Fibroblast of the conjunctiva (primary cell): ENCODE measurements around the gene GPR157.
"Not testable (repeated sequence)": the region's sequence is repeated elsewhere in the genome, so short reads cannot be mapped to it uniquely, and the experiment has no call there.

Experiments
- DNase-seq: peaks from one replicate; pipeline ENCODE4 v3.0.0-alpha.2; 2010; ENCODE audit warnings: low read depth

GPR157 gene

GRCh38 chr1:9145714-9146113 lies 16.8 kb upstream of the GPR157 start:
- DNase-seq = no peak

GRCh38 chr1:9145021-9145668 lies 16.2 kb upstream of the GPR157 start:
- no peak for DNase-seq

DNA sequence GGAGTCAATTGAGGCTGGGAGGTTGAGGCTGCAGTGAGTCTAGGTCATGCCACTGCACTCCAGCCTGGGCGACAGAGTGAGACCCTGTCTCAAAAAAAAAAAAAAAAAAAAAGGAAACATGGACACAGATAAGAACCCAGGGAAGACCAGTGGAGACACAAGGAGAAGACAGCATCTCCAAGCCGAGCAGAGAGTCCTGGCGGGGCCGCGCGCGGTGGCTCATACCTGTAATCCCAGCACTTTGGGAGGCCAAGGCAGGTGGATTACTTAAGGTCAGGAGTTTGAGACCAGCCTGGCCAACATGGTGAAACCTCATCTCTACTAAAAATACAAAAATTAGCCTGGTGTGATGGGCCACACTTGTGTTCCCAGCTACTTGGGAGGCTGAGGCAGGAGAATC lies 15.6 kb upstream of the GPR157 start:
- not testable (repeated sequence) for DNase-seq

DNA sequence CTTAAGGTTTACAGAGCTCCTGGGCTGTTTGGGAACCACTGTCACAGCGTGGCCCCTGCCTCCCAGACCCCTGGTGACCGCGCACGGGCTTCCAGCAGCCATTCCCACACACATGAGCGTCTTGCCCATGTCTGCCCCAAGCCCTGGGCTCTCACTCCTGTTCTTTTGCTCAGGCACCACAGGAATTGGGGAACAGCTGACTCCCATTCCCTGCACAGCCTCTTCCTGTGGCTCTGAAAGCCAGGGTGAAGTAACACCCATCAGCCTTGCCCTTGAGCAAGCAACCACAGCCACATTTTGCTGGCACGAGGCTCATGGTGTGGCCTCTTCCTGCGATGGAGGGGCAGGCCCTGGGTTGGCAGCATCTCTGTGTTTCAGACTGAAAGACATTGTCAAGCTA lies 14.3 kb upstream of the GPR157 start:
- DNase-seq = no peak

DNA sequence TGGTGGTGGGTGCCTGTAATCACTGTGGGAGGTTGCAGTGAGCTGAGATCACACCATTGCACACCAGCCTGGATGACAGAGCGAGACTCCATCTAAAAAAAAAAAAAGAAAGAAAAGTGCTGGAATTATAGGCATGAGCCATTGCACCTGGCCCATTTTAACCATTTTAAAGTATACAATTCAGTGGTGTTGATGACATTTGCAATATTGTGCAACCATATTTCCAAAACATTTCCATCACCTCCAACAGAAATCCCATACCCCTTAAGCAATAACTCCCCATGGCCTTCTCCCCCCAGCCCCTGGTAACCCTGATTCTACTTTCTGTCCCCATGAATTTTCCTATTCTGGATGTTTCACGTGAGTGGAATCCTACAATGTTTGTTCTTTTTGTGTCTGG lies 11.0 kb upstream of the GPR157 start:
- DNase-seq = no peak

DNA sequence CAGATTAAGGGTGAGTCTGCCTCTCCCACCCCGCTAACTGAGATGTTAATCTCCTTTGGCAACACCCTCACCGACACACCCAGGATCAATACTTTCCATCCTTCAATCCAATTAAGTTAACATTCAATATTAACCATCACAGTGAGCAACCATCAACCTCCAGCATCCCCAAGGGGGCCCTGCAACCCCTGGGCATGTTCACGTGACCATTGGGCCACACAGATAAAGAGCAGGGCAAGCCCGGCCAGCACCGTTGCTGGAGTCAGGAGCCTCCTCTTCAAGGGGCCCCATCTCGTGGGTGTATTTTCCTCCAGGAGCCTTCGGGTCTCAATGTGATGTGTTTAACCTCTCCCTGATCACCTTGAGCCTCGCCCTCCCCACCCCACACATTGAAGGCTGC lies 8.0 kb upstream of the GPR157 start:
- DNase-seq = no peak

GRCh38 chr1:9135073-9135836 lies 6.4 kb upstream of the GPR157 start:
- no peak for DNase-seq

DNA sequence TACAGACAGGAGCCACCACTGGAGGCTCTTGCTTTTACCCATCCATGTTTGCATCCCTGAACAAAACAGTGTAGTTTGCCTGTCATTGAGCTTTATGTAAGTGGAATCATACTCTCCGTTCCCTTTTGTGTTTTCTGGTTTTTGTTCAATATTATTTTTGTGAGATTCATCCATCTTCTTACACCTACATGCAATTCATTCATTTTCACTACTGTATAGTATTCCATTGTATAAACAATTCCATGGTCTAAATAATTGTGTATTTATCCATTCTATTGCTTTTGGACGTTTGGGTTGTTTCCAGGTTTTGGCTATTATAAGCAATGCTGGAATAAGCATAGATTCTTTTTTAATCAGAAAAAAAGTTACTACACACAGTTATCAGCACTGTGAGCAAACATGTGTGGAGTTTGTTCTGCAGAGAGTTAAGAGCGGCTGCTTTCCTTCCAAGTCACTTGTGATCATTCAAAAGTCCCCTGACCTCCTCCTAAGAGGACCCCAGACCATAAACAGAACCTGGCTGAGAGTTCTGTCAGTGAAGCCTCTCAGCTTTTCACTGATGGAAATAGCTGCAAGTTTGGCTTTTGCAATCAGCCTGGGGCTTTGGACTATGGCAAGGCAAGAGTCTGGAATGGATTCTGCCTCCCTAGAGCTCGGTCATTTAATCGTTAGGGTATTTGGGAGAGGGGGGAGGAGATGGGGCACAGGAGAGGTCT lies 5.1 kb upstream of the GPR157 start:
- DNase-seq = no peak

GRCh38 chr1:9129266-9130041 lies 552 bp upstream of the GPR157 start:
- no peak for DNase-seq

- no peak for DNase-seq
Observed at GRCh38 chr1:9128166-9128519, 759 bp downstream of the GPR157 start.

- DNase-seq = no peak
Observed at GRCh38 chr1:9127395-9128165, 1.3 kb downstream of the GPR157 start.

DNA sequence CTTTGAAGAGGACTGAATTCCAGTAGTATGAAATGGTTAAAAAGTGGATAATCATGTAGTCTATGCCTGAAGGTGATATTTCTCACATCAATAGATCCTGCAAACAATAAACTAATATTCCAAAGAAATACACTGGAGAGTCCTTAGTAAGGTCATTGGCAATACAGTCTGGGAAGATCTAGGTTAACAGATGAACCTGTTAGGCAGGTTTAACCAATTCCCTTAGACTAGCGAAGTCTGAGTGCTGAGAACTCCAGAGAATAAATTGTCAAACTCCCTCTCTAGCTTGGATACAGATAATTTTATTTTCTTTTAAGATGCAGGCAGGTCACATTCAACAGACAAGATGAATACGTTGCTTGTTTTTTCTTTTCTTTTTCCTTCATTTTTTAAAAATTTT lies 2.4 kb downstream of the GPR157 start:
- DNase-seq = no peak

- not testable (repeated sequence) for DNase-seq
Observed at GRCh38 chr1:9125847-9126246, 3.1 kb downstream of the GPR157 start.

DNA sequence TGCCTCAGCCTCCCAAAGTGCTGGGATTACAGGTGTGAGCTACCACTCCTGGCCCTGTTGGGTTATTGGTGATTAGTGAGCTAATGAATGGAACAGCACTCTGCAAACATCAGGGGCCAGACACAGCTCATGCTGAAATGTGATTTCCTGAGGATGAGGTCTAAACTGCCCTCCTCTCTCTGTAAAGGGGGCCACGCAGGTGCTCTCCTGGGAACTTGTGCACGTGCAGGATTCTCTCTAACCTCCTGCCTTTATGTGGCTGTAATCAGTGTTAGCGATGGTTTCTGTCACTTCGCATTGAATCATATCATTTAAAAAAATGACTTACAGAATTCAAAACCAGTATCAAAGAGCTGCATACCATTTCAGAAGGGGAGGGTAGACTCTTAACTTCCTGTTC lies 3.6 kb downstream of the GPR157 start:
- no peak for DNase-seq

GRCh38 chr1:9124389-9124788 lies 4.5 kb downstream of the GPR157 start:
- not testable (repeated sequence) for DNase-seq

- not testable (repeated sequence) for DNase-seq
Observed at GRCh38 chr1:9123665-9124064, 5.2 kb downstream of the GPR157 start.

DNA sequence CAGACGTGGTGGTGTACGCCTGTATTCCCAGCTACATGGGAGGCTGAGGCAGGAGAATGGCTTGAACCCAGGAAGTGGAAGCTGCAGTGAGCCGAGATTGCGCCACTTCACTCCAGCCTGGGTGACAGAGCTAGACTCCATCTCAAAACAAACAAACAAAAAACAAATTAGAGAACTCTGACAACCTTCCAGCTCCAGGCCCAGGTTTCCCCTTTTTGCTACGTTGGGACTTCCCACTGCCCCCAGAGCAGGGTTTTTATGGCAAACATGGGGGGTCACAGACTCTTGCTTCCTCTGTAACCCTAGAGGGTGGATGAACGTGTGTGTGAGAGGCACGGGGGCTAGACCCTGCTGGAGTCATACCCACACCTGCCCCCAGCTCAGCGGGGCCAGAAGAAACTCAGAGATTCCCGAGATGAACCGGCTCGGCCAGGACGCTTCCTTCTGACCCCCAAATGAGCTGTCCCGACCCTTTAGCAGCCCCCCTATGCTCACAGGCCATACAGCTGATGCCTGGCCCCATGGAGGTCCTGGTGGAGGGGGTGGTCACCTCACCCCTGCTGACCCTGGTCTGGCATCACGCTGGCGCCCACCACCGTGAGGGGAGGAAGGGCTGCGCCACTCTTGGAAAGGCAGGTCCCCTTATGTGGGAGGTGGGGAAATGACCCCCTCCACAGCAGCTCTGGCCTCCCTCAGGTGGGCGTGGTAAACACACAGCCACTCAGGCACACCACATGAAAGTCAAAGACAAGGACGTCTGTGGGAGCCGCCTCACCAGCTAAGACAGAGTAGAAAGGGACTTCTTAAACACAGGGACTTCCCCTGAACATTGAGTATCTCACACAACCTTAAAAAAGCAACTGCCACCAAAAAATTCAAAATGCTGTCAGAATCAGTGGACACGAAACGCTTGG lies 7.1 kb downstream of the GPR157 start:
- DNase-seq = no peak

DNA sequence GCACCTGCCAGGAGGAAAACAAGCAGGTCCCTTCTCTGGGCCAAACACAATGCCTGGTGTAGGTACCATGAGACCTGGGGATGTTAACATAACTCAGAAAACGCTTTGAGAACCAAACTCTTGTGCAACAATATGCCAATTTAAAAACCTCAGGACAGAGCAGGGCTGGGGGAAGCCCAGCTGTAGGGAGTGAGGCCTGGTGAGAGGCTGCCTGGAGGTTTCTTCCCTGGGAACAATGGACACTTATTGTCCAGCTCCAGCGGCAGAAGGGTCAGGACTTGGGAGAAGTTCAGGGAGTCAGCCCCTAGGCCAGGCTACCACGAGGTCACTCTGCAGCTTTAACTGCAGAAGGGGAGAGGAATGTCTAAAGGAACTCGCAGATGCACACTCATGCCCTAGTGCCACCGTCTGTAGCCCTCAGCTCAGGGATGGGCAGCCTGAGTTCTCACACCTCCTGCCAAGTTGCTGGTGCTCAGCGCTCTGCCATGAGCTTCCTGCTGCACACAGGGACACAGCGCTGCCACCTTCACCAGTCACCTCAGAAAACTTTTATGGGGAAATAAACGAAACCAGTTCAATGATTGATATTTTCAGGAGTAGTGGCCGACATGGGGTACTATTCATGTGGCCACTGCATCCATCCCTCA lies 8.5 kb downstream of the GPR157 start:
- DNase-seq = no peak

DNA sequence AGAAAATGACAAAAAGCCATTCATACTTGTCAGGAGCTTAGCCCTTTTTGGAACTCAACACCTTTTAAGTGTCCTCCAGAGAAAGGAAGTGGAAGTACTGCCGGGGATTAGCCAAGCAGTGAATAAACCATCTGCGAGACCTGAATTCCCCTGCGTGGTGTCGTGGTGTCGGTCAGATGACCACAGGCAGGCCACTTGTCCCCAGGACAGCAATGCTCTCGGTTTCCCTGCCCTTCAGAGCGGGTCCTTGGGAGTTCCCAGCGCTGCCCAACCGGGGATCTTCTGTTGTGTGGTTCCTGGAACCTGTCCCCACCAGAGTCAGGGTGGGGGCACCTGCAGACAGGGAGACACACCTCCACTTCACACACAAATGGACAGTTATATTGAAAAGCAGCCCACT lies 9.2 kb downstream of the GPR157 start:
- no peak for DNase-seq

DNA sequence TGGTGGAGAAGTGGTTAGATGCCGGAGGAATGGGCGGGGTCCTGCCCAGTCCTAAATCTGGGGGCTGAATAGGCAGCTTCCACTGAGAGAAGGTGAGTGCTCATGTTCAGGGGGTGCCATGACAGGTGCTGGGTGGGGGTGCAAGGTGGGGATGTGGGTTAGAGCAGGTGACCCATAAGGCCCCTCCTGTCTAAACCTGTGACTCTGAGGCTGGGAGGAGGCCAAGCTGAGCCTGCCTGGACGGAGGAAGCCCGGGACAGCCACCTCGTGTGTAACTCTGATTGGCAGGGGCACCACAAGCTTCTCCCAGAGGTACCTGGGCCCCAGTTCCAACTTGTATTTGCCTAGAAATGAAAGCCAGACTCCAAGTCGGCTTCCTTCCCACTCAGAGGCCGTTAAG lies 10.7 kb downstream of the GPR157 start:
- DNase-seq = no peak
